Panc1 (cell line): Measurements from ENCODE around the gene SCAMP1.

Source experiments
- POLR2AphosphoS5 ChIP-seq: IDR thresholded peaks from 2 replicates; pipeline ENCODE4 v1.6.1; 2012; ENCODE audit warnings: mild to moderate bottlenecking, low read depth, low read length, moderate library complexity
- SIN3A ChIP-seq: IDR thresholded peaks from 2 replicates; pipeline ENCODE4 v1.6.1; 2012; ENCODE audit warnings: low read depth, mild to moderate bottlenecking, low read length, moderate library complexity, borderline replicate concordance; ENCODE audit not compliant: insufficient read depth
- TCF7L2 ChIP-seq: IDR thresholded peaks from 2 replicates; pipeline ENCODE4 v1.6.1; 2011; ENCODE audit warnings: mild to moderate bottlenecking, low read depth, low read length, inconsistent platforms
- TF ChIP-seq, protein P1 (sequence below): fragments of 450-650 bp; IDR thresholded peaks from 2 replicates; pipeline ENCODE4 v1.5.1; 2017; ENCODE audit warnings: mild to moderate bottlenecking
- TF ChIP-seq, protein P2 (sequence below), 2 experiments: IDR thresholded peaks; 2 replicates each; pipeline ENCODE4 v1.6.1; 2011 to 2012; ENCODE audit warnings: low read depth in 2 of 2, control low read depth in 1 of 2, low read length in 1 of 2, mild to moderate bottlenecking in 1 of 2, moderate library complexity in 1 of 2; ENCODE audit not compliant: insufficient read depth in 1 of 2

DNA sequence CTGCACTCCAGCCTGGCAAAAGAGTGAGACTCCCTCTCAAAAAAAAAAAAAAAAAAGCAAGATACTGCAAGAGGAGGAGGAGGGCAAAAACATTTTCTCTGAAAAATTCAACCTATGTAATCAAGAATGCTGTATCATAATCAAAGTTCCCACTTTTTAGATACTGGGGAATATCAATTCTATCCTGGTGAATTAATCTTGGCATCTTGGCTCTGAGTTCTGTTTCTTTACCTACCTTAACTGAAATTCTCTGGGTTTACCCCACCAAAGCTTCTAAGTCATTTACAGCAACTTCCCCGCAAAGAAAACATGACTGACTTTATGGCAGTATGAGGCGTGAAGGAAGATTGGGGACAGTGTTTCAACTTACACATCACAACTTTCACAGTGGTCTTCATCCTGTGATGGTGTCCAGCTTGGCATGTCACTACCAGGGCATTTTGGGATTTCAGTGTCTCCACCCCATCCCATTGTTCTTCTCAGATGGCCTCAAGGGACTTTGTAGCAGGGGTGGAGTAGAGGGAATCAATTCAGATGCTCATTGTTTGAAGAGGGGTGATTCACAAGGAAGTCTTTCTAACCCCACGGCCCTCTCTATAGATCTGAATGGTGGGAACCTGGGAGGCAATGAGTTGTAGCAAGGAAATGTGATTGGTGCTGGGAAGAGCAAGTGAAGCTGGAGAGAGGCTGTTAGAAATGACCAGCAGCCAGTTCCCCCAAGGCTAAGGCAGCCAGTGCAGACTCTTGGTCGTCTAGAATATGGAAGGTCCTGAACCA, 130.5 kb downstream of the SCAMP1 start:
- no peak for TF ChIP-seq POLR2AphosphoS5
- TF ChIP-seq, protein P1, sequence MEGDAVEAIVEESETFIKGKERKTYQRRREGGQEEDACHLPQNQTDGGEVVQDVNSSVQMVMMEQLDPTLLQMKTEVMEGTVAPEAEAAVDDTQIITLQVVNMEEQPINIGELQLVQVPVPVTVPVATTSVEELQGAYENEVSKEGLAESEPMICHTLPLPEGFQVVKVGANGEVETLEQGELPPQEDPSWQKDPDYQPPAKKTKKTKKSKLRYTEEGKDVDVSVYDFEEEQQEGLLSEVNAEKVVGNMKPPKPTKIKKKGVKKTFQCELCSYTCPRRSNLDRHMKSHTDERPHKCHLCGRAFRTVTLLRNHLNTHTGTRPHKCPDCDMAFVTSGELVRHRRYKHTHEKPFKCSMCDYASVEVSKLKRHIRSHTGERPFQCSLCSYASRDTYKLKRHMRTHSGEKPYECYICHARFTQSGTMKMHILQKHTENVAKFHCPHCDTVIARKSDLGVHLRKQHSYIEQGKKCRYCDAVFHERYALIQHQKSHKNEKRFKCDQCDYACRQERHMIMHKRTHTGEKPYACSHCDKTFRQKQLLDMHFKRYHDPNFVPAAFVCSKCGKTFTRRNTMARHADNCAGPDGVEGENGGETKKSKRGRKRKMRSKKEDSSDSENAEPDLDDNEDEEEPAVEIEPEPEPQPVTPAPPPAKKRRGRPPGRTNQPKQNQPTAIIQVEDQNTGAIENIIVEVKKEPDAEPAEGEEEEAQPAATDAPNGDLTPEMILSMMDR = no peak
- TF ChIP-seq, protein P2, sequence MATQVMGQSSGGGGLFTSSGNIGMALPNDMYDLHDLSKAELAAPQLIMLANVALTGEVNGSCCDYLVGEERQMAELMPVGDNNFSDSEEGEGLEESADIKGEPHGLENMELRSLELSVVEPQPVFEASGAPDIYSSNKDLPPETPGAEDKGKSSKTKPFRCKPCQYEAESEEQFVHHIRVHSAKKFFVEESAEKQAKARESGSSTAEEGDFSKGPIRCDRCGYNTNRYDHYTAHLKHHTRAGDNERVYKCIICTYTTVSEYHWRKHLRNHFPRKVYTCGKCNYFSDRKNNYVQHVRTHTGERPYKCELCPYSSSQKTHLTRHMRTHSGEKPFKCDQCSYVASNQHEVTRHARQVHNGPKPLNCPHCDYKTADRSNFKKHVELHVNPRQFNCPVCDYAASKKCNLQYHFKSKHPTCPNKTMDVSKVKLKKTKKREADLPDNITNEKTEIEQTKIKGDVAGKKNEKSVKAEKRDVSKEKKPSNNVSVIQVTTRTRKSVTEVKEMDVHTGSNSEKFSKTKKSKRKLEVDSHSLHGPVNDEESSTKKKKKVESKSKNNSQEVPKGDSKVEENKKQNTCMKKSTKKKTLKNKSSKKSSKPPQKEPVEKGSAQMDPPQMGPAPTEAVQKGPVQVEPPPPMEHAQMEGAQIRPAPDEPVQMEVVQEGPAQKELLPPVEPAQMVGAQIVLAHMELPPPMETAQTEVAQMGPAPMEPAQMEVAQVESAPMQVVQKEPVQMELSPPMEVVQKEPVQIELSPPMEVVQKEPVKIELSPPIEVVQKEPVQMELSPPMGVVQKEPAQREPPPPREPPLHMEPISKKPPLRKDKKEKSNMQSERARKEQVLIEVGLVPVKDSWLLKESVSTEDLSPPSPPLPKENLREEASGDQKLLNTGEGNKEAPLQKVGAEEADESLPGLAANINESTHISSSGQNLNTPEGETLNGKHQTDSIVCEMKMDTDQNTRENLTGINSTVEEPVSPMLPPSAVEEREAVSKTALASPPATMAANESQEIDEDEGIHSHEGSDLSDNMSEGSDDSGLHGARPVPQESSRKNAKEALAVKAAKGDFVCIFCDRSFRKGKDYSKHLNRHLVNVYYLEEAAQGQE (IDR thresholded peaks at IDR 0.05; ENCODE audit: insufficient read depth in 1 of 2, low read depth in 2 of 2, low read length in 1 of 2) = no peak
- TF ChIP-seq SIN3A = no peak
- no peak for TF ChIP-seq TCF7L2
